ENCODE measurements around the gene ONECUT1. TPM values are rescaled to one million over a fixed set of nuclear protein-coding genes. Genes with fewer than 3 reads are reported as not detected.

The ONECUT1 gene
- total and polyA plus RNA-seq, 10 of the 15 experiments (the other 5 are each of a cell fraction or from before 2014, with no cell fraction given): 0.28 TPM; not detected in 9

DNA sequence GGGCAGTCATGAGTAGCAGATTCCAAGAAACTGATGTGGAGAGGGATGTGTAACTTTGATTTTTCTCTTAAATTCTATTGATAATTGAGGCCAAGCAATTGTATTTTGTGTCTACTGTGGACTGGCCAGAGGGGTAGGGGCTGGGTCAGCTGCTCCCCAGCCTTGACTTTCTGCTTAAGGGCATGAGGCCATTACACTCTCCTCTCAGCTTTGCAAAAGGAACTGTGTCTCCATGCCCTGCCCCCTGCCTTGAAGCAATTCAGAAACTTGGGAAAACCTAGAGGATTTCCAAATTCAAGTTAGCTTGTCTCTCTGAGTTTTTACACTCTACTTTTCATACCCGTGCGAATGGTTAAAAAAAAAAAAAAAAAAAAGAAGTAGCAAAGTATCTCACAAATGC lies 38.6 kb downstream of the ONECUT1 start:
- no TSS peak for BruUV-seq (replicated peaks)
- in situ Hi-C loops (cut with MboI) (no loop called here), intact Hi-C loops (cut with micrococcal nuclease; ENCODE audit: unreplicated experiment) (no loop called here)
- TF ChIP-seq BHLHE40 (IDR thresholded peaks at IDR 0.05; ENCODE audit: borderline replicate concordance in 1 of 2, low read depth in 2 of 2, low read length in 1 of 2) (no peak), CBX3 (IDR thresholded peaks at IDR 0.05; ENCODE audit: borderline replicate concordance, low read depth) (no peak), NBN (IDR thresholded peaks at IDR 0.05) (no peak), TARDBP (IDR thresholded peaks at IDR 0.05; ENCODE audit: borderline replicate concordance) (no peak), MYC (IDR thresholded peaks at IDR 0.05; ENCODE audit: insufficient read depth, insufficient read length, insufficient replicate concordance, low read length, severe bottlenecking) (no peak), STAT1 (conservative IDR thresholded peaks at IDR 0.05) (no peak), NR2F1 (conservative IDR thresholded peaks at IDR 0.05) (no peak), JUND (IDR thresholded peaks at IDR 0.05; ENCODE audit: low read depth, low read length) (no peak), CEBPB (IDR thresholded peaks at IDR 0.05; ENCODE audit: borderline replicate concordance in 1 of 2, low read depth in 2 of 2, low read length in 2 of 2) (no peak), STAT3 (IDR thresholded peaks at IDR 0.05; ENCODE audit: low read depth, low read length) (no peak), KLF5 (IDR thresholded peaks at IDR 0.05; ENCODE audit: partially characterized antibody) (no peak), POLR2A (IDR thresholded peaks at IDR 0.05; ENCODE audit: low read depth, low read length) (no peak), ZBED1 (IDR thresholded peaks at IDR 0.05; ENCODE audit: borderline replicate concordance) (no peak), GATAD2B (conservative IDR thresholded peaks at IDR 0.05; ENCODE audit: low read depth) (no peak), MXI1 (IDR thresholded peaks at IDR 0.05; ENCODE audit: low read depth, low read length) (no peak), SMAD5 (IDR thresholded peaks at IDR 0.05; ENCODE audit: low read depth) (no peak)
- TF ChIP-seq, protein P1, sequence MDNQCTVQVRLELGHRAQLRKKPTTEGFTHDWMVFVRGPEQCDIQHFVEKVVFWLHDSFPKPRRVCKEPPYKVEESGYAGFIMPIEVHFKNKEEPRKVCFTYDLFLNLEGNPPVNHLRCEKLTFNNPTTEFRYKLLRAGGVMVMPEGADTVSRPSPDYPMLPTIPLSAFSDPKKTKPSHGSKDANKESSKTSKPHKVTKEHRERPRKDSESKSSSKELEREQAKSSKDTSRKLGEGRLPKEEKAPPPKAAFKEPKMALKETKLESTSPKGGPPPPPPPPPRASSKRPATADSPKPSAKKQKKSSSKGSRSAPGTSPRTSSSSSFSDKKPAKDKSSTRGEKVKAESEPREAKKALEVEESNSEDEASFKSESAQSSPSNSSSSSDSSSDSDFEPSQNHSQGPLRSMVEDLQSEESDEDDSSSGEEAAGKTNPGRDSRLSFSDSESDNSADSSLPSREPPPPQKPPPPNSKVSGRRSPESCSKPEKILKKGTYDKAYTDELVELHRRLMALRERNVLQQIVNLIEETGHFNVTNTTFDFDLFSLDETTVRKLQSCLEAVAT (IDR thresholded peaks at IDR 0.05): no peak
- TF ChIP-seq, protein P2, sequence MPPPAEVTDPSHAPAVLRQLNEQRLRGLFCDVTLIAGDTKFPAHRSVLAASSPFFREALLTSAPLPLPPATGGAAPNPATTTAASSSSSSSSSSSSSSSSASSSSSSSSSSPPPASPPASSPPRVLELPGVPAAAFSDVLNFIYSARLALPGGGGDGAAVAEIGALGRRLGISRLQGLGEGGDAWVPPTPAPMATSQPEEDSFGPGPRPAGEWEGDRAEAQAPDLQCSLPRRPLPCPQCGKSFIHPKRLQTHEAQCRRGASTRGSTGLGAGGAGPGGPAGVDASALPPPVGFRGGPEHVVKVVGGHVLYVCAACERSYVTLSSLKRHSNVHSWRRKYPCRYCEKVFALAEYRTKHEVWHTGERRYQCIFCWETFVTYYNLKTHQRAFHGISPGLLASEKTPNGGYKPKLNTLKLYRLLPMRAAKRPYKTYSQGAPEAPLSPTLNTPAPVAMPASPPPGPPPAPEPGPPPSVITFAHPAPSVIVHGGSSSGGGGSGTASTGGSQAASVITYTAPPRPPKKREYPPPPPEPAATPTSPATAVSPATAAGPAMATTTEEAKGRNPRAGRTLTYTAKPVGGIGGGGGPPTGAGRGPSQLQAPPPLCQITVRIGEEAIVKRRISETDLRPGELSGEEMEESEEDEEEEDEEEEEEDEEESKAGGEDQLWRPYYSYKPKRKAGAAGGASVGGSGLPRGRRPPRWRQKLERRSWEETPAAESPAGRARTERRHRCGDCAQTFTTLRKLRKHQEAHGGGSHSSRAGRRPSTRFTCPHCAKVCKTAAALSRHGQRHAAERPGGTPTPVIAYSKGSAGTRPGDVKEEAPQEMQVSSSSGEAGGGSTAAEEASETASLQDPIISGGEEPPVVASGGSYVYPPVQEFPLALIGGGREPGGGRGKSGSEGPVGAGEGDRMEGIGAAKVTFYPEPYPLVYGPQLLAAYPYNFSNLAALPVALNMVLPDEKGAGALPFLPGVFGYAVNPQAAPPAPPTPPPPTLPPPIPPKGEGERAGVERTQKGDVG (CRISPR knock-in tag; IDR thresholded peaks at IDR 0.05): no peak
- DNase-seq (ENCODE audit: low read depth, low spot score) (no peak), ATAC-seq (no peak), FAIRE-seq (no peak)
- Histone ChIP-seq H3K4me3 (no peak overlapping the region), H3K9ac (ENCODE audit: control insufficient read depth, insufficient read depth, low read length) (no peak overlapping the region), H3K4me2 (ENCODE audit: control insufficient read depth, insufficient read depth) (no peak overlapping the region), H3K36me3 (ENCODE audit: control insufficient read depth in 2 of 2, insufficient read depth in 2 of 2, low read length in 1 of 2) (no peaks in the 10 kb centered on the region), H3K9me3 (replicated peaks; ENCODE audit: control insufficient read depth, insufficient read depth, low read length) (no peaks in the 10 kb centered on the region), H3K27ac (ENCODE audit: control insufficient read depth, insufficient read depth) (no peak overlapping the region), H3K4me1 (ENCODE audit: control insufficient read depth, insufficient read depth, low read length) (no peaks in the 10 kb centered on the region; the same call in 1 of the 2 replicates), H4K20me1 (ENCODE audit: control insufficient read depth, insufficient read depth) (no peaks in the 10 kb centered on the region), H2AFZ (ENCODE audit: control insufficient read depth, low read depth, low read length) (no peak overlapping the region), H3K27me3 (replicated peaks in 1 of 2; ENCODE audit: control insufficient read depth in 2 of 2, insufficient read depth in 2 of 2, low read length in 1 of 2) (no peaks in the 10 kb centered on the region; a peak in 1 of 4 replicates), H3K79me2 (ENCODE audit: control insufficient read depth, insufficient read depth, low read length) (no peaks in the 10 kb centered on the region)
- ChIA-PET RAD21 (ENCODE audit: unreplicated experiment) (interaction anchor here (1.1 to 1.2 kb wide), 2 partner anchors 495 to 518 kb away, joined by 4 to 5 read pairs; no protein-coding TSS in a partner anchor), SMC1A (ENCODE audit: uncharacterized antibody, unreplicated experiment) (interaction anchor here (0.6 kb wide), 1 partner anchor 434 kb away, joined by 3 read pairs; no protein-coding TSS in a partner anchor), POLR2A (no interaction called here), CTCF (no interaction called here)
- WGBS (ENCODE audit: insufficient coverage, insufficient replicate concordance, low lambda C conversion rate, missing lambda C conversion rate): no CpG with 5 or more reads among the region's 2 CpGs
